OCI-LY7 (cell line): ENCODE results near the gene C1orf56. TPM values are rescaled to one million over a fixed set of nuclear protein-coding genes. Genes with fewer than 3 reads are reported as not detected.

Experiments used
- BruUV-seq: library from RNA; stranded (reverse); fragments of 400-500 nt; replicated peaks from 2 replicates; lab custom pipeline; 2021; lab: Mats Ljungman, UMichigan
- CTCF ChIA-PET: fragments of 300-600 bp; sonication (Branson Sonifier 250); formaldehyde crosslinking; loops from one replicate; lab custom pipeline; 2022; ENCODE audit warnings: antibody characterized with exemption; ENCODE audit not compliant: unreplicated experiment; lab: Charles Lee
- POLR2A ChIA-PET: fragments of 300-600 bp; sonication (Branson Sonifier 250); formaldehyde crosslinking; loops from one replicate; lab custom pipeline; 2022; ENCODE audit warnings: antibody characterized with exemption; lab: Charles Lee
- DNase-seq: peaks from one replicate; pipeline ENCODE4 v3.0.0-alpha.2; 2015; ENCODE audit warnings: low spot score
- H2AFZ ChIP-seq: fragments of 200-600 bp; sonication (generic), shearing (Covaris generic); 2 replicates; pipeline ENCODE4 v1.6.1; 2014; ENCODE audit warnings: mild to moderate bottlenecking, antibody characterized with exemption, low read length, moderate library complexity
- H3K27ac ChIP-seq: fragments of 200-600 bp; sonication (generic); 2 replicates; pipeline ENCODE4 v1.5.1; 2014; ENCODE audit warnings: mixed run types, low read depth, mild to moderate bottlenecking, moderate library complexity, low read length, inconsistent platforms; ENCODE audit not compliant: poor library complexity, severe bottlenecking
- H3K36me3 ChIP-seq: fragments of 200-600 bp; sonication (generic); 2 replicates; pipeline ENCODE4 v1.6.1; 2014; ENCODE audit warnings: mild to moderate bottlenecking, antibody characterized with exemption, low read length, moderate library complexity, mixed read lengths; ENCODE audit not compliant: insufficient read depth
- H3K4me1 ChIP-seq: fragments of 200-600 bp; sonication (generic); 2 replicates; pipeline ENCODE4 v1.5.1; 2014; ENCODE audit warnings: mild to moderate bottlenecking, low read length; ENCODE audit not compliant: insufficient read depth, poor library complexity, severe bottlenecking
- H3K4me2 ChIP-seq: fragments of 200-600 bp; sonication (generic); 2 replicates; pipeline ENCODE4 v1.6.1; 2014; ENCODE audit warnings: mild to moderate bottlenecking, low read length
- H3K4me3 ChIP-seq: fragments of 200-600 bp; sonication (generic); 2 replicates; pipeline ENCODE4 v1.5.1; 2014; ENCODE audit warnings: mild to moderate bottlenecking, low read depth, low read length; ENCODE audit not compliant: poor library complexity, severe bottlenecking
- H3K79me2 ChIP-seq: fragments of 200-600 bp; sonication (generic); 2 replicates; pipeline ENCODE4 v1.6.1; 2016; ENCODE audit warnings: low read depth, mild to moderate bottlenecking, low read length, moderate library complexity, mixed read lengths; ENCODE audit not compliant: insufficient read depth
- H3K9me2 ChIP-seq: fragments of 200-600 bp; sonication (generic); 2 replicates; pipeline ENCODE4 v1.6.1; 2016; ENCODE audit warnings: mild to moderate bottlenecking, low read length, mixed read lengths; ENCODE audit not compliant: insufficient read depth
- H3K9me3 ChIP-seq: fragments of 200-600 bp; sonication (generic); 2 replicates; pipeline ENCODE4 v1.6.1; 2014; ENCODE audit warnings: mild to moderate bottlenecking, mixed run types, low read length, mixed read lengths
- H4K20me1 ChIP-seq: fragments of 200-600 bp; sonication (generic); 2 replicates; pipeline ENCODE4 v1.6.1; 2014; ENCODE audit warnings: mild to moderate bottlenecking, antibody characterized with exemption, low read length, moderate library complexity, mixed read lengths; ENCODE audit not compliant: insufficient read depth
- CTCF ChIP-seq: fragments of 200-600 bp; sonication (generic); conservative IDR thresholded peaks from 2 replicates; pipeline ENCODE4 v1.5.1; 2014; ENCODE audit warnings: mild to moderate bottlenecking, antibody characterized with exemption, low read length, moderate library complexity, mixed read lengths
- EZH2phosphoT487 ChIP-seq: fragments of 200-600 bp; sonication (generic); IDR thresholded peaks from 2 replicates; pipeline ENCODE4 v1.6.1; 2018; ENCODE audit warnings: low read depth, borderline replicate concordance, mild to moderate bottlenecking, mixed run types, antibody characterized with exemption, low read length, moderate library complexity, mixed read lengths
- intact Hi-C: fragments of 100-400 bp; cut with micrococcal nuclease; formaldehyde crosslinking; loops from one replicate; pipeline ENCODE4 v1.10.0; 2022; ENCODE audit not compliant: unreplicated experiment
- total RNA-seq, 2 experiments: library from RNA; depleted of rRNA in 1 of 2; stranded (reverse); fragments of >200 nt in 1 of 2; shearing (Covaris generic) in 1 of 2; gene quantifications; 2 replicates each; pipeline ENCODE4 v1.2.3, GENCODE V29; 2014 to 2022

Gene C1orf56
- total RNA-seq, 2 experiments from 2014 or later, result 0.25 TPM; not detected in 1

DNA sequence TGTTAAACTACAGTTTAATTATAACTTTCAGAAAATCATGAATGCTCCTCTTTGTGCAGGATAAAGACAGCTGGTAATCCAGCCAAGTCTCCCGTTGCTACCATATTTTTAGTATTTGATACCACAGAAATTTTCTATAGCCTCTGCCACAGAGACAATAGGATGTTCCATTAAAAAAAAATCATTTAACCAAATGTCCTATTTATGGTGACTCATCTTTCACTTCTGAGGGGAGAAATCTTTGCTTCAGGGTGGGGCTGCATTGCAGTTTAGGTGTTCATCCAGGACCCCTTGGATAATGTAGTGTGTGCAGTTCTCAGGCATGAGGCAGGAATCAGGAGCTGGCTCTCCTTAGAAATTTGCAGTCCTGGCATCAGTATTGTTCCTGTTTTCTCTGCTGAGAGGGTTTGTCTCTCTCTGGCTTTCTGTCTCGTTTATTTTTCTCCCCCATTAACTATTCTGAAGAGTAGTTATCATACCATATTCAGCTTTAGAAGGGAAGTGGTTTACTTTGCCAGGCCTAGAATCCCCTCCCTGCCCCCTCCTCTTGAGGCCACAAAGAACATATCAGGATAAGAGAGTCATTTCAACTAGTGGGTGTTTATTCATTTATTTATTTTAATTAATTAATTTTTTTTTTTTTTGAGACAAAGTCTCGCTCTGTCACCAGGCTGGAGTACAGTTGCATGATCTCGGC, 36.2 kb upstream of the C1orf56 start:
- Histone ChIP-seq H3K4me1 (peaks cover 26% of the 10 kb centered on the region), H3K9me3 (no peaks in the 10 kb centered on the region), H3K4me3 (no peak overlapping the region), H3K9me2 (no peaks in the 10 kb centered on the region), H3K4me2 (no peak overlapping the region), H3K79me2 (peaks cover 17% of the 10 kb centered on the region; the same call in 1 of the 2 replicates), H3K27ac (no peak overlapping the region), H4K20me1 (no peaks in the 10 kb centered on the region), H2AFZ (no peak overlapping the region), H3K36me3 (no peaks in the 10 kb centered on the region)
- TF ChIP-seq EZH2phosphoT487 (no peak), CTCF (no peak)
- ChIA-PET CTCF (no interaction called here), POLR2A (no interaction called here)
- BruUV-seq, result no TSS peak
- intact Hi-C loops, result no loop called here
- DNase-seq, result no peak

- Histone ChIP-seq H3K9me3 (no peaks in the 10 kb centered on the region), H4K20me1 (no peaks in the 10 kb centered on the region), H3K79me2 (peaks cover 17% of the 10 kb centered on the region; the same call in 1 of the 2 replicates), H3K4me1 (peaks cover 10% of the 10 kb centered on the region), H3K4me2 (no peak overlapping the region), H3K9me2 (no peaks in the 10 kb centered on the region), H3K36me3 (peaks cover 2% of the 10 kb centered on the region; the same call in 1 of the 2 replicates), H3K4me3 (no peak overlapping the region), H2AFZ (no peak overlapping the region), H3K27ac (no peak overlapping the region)
- no TSS peak for BruUV-seq
- POLR2A ChIA-PET, result interaction anchor here (0.6 kb wide), 1 partner anchor 37 kb away, joined by 4 read pairs; no protein-coding TSS in a partner anchor
- CTCF ChIA-PET, result no interaction called here
- no peak for TF ChIP-seq CTCF
- no peak for TF ChIP-seq EZH2phosphoT487
- intact Hi-C loops, result no loop called here
- DNase-seq, result no peak
Measured at GRCh38 chr1:151012684-151013471, 34.7 kb upstream of the C1orf56 start.
